Measurements from ENCODE around the gene GDAP1L1.

DNA sequence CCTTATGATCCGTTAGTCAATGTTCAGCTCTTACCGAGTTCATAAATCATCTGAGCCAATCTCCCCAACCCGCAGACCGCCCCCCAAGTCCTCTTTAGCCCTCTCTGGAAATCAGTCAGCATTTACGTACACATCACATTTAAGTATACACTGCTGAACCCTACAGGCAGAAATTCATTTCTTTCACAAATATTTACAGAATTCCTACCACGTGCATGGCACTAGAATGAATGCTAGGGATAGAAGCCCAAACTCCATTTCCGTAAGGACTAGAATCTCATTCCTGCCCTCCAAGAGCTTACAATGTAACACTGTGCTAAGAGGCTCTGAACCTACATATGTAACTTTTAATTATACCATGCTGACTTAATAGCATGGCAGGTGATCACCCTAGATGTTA is 38.3 kb upstream of the GDAP1L1 start:
- no peak for TF ChIP-seq FOS (IDR thresholded peaks at IDR 0.05; ENCODE audit: low read depth, low read length)
- TF ChIP-seq POLR2A (IDR thresholded peaks at IDR 0.05; ENCODE audit: low read depth, low read length), result no peak; the same call in 1 of the 2 replicates
- TF ChIP-seq CTCF (conservative IDR thresholded peaks at IDR 0.05; ENCODE audit: low read depth, low read length), result peak; percentile 30; the same call in 1 of the 2 replicates
- no peak for TF ChIP-seq NFE2L2 (IDR thresholded peaks at IDR 0.05; ENCODE audit: low read depth, low read length)
- TF ChIP-seq RCOR1 (IDR thresholded peaks at IDR 0.05; ENCODE audit: insufficient replicate concordance, low read length), result no peak
- TF ChIP-seq MAFK (IDR thresholded peaks at IDR 0.05; ENCODE audit: low read depth, low read length), result no peak
- TF ChIP-seq SMC3 (IDR thresholded peaks at IDR 0.05; ENCODE audit: low read depth, low read length), result no peak
- 0 out of 2 replicates have a peak, but pooled peaks have one; percentile 21 for TF ChIP-seq RAD21 (IDR thresholded peaks at IDR 0.05; ENCODE audit: low read length)
- TF ChIP-seq CHD1 (IDR thresholded peaks at IDR 0.05; ENCODE audit: low read depth, low read length), result no peak
- TF ChIP-seq MAZ (IDR thresholded peaks at IDR 0.05; ENCODE audit: borderline replicate concordance, low read depth, low read length), result no peak; the same call in 1 of the 2 replicates
- peak; percentile 80; the same call in 1 of the 2 replicates for TF ChIP-seq MXI1 (IDR thresholded peaks at IDR 0.05; ENCODE audit: borderline replicate concordance, low read depth, low read length)
